Measurements from ENCODE around the gene TCF12.
A peak's percentile ranks its signal among the peaks of the same experiment; 100 is the strongest.

TCF12 gene

DNA sequence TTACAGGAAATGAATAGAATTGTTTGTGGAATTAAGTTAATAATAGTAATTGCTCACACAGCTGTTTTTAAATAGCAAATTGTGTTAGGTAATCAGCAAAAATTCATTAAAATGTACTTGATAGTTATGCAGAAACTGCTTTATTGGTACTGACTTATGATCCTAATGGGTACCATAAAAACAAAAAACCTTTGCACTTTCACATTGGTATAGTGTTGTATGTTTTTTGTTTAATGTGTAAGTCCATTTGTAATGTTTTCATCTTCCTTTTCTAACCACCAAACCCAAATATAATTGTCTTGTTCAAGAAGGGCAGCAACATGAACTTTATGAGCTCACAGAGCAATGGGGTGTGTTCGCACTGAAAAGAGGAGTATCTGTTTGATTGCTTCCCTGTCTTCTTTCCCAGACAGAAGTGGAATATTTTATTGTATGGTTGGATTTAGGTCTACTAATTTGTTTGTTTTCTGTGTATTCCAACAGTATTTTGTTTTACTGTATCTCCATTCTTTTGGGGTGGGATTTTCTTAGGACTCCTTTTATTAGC, 135.8 kb downstream of the TCF12 start:
- H3K36me3 ChIP-seq (ENCODE audit: control insufficient read depth, insufficient read depth, low read length, severe bottlenecking) = no peaks in the 10 kb centered on the region
- H3K4me3 ChIP-seq (ENCODE audit: low read length) = no peak overlapping the region
- peaks cover 29% of the 10 kb centered on the region for H3K4me1 ChIP-seq (ENCODE audit: control insufficient read depth, insufficient read depth, low read length)
- no peaks in the 10 kb centered on the region for H3K27me3 ChIP-seq (replicated peaks; ENCODE audit: control insufficient read depth, insufficient read depth, low read length)
- H3K9me3 ChIP-seq (ENCODE audit: control insufficient read depth, low read length) = no peaks in the 10 kb centered on the region
- no peak overlapping the region for H3K9ac ChIP-seq (ENCODE audit: low read length)
- DNase-seq (ENCODE audit: low read depth) = no peak

DNA sequence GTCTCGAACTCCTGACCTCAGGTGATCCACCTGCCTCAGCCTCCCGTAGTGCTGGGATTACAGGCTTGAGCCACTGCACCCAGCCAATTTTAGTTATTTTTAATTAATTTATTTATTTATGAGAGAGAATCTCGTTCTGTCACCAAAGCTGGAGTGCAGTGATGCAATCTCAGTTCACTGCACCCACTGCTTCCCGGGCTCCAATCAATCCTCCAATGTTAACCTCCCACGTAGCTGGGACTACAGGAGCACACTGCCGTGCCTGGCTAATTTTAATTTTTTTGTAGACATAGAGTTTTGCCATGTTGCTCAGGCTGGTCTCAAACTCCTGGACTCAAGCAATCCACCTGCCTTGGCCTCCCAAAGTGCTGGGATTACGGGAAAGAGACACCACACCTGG, 137.9 kb downstream of the TCF12 start:
- Histone ChIP-seq H3K36me3 (ENCODE audit: control insufficient read depth, insufficient read depth, low read length, severe bottlenecking) (no peaks in the 10 kb centered on the region), H3K9ac (ENCODE audit: low read length) (no peak overlapping the region), H3K4me3 (ENCODE audit: low read length) (no peak overlapping the region), H3K27me3 (replicated peaks; ENCODE audit: control insufficient read depth, insufficient read depth, low read length) (no peaks in the 10 kb centered on the region), H3K4me1 (ENCODE audit: control insufficient read depth, insufficient read depth, low read length) (peaks cover 36% of the 10 kb centered on the region), H3K9me3 (ENCODE audit: control insufficient read depth, low read length) (no peaks in the 10 kb centered on the region)
- no peak for DNase-seq (ENCODE audit: low read depth)

DNA sequence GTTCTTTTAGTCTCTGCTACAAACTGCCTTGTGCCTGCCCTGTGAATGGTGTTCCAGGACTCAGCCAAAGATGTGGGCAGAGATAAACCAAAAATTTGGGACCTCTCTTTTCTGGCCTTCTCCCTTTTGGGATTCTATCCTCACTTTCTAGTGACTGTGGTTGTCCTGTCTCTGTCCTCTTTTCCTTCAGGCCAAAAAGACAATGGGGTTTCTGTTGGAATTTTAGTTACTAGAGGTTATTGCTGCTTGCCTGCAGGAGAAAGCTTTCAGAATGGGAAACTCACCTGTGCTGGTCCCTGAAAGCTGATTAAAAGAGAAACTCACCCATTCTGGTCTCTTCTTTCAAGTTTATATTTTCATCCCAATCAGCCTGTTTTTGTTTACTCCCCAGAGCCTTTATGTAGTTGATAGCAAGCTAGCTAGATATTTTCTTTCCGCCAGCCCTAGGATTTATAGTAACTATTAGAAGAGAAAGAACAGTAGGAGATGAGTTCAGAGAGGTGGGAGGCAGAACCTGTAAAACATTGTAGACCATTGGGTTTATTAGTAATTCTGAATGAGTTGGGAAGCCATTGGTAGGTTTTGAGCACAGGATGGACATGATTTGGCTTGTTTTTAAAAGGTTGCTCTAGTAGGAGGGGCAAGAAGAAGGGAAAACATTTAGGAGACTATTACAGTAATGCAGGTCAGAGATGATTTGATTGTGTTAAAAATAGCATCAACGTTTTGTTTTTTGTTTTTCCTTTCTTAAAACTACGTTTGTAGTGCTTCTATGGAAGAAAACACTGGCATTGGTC, 138.9 kb downstream of the TCF12 start:
- no peaks in the 10 kb centered on the region for H3K9me3 ChIP-seq (ENCODE audit: control insufficient read depth, low read length)
- no peaks in the 10 kb centered on the region for H3K27me3 ChIP-seq (replicated peaks; ENCODE audit: control insufficient read depth, insufficient read depth, low read length)
- H3K4me3 ChIP-seq (ENCODE audit: low read length) = no peak overlapping the region
- DNase-seq (ENCODE audit: low read depth) = no peak
- H3K4me1 ChIP-seq (ENCODE audit: control insufficient read depth, insufficient read depth, low read length) = peaks cover 43% of the 10 kb centered on the region
- no peak overlapping the region for H3K9ac ChIP-seq (ENCODE audit: low read length)
- no peaks in the 10 kb centered on the region for H3K36me3 ChIP-seq (ENCODE audit: control insufficient read depth, insufficient read depth, low read length, severe bottlenecking)

DNA sequence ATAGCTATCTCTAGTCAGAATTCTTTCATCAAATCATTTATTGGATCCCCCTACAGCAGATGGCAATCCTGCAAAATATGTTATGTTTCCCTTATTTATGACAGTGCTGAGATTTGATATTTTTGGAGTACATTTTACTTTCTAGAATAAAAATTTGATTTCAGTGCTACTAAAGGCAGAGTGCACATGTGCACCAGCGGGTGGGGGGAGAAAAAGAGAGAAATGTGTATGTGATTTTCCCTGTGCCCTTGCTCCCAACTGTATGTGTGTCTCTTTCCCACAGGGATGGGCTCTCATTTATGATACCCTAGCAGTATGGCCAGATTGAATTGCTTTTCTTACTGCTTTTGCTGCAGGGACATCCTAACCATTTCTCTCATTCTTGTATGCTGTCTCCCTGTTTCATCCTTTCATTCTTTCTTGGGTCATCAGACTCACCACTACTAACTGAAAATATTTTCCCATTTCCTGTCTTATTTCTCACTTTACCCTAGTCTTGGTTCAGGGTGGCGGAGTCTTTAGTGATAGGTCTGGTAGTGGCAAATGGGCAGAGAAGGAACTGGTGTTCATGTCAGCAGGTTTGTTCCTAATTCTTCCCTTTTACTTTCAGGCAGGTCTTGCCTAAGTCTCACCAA, 140.7 kb downstream of the TCF12 start:
- no peak for DNase-seq (ENCODE audit: low read depth)
- H3K27me3 ChIP-seq (replicated peaks; ENCODE audit: control insufficient read depth, insufficient read depth, low read length) = no peaks in the 10 kb centered on the region
- peaks cover 42% of the 10 kb centered on the region for H3K4me1 ChIP-seq (ENCODE audit: control insufficient read depth, insufficient read depth, low read length)
- no peak overlapping the region for H3K4me3 ChIP-seq (ENCODE audit: low read length)
- H3K9ac ChIP-seq (ENCODE audit: low read length) = no peak overlapping the region
- H3K9me3 ChIP-seq (ENCODE audit: control insufficient read depth, low read length) = no peaks in the 10 kb centered on the region
- no peaks in the 10 kb centered on the region for H3K36me3 ChIP-seq (ENCODE audit: control insufficient read depth, insufficient read depth, low read length, severe bottlenecking)

DNA sequence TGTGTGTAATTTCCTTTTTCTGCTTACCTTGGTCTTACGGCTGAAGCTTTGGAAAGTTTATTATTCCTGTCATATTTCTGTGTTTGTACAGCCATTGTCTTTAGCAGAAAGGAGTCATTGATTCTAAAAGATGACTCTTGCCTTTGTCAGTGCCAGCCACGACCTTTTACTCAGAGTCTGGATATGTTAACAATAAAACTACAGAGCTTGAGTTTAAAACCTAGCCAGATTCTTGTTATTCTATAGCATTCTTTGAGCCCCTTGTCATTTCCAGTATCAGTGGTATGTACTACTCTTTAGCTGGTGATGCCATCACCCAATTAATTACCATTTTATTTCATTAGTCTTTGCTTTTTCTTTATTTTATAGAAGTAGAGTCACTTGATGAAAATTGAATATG, 142.4 kb downstream of the TCF12 start:
- H3K36me3 ChIP-seq (ENCODE audit: control insufficient read depth, insufficient read depth, low read length, severe bottlenecking) = no peaks in the 10 kb centered on the region
- DNase-seq (ENCODE audit: low read depth) = peak; percentile 65

DNA sequence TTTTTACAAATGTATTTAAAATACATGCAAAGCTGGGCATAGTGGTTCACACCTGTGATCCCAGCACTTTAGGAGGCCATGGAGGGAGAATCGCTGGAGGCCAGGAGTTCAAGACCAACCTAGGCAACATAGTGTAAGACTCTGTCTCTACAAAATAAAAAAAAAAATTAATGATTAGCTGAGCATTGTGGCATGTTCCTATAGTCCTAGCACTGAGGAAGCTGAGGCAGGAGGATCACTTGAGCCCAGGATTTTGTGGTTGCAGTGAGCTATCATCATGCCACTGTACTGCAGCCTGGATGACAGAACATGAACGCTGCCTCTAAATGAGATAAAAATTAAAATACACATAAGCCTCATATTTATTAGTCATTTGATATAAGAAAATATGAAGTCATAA, 142.8 kb downstream of the TCF12 start:
- Histone ChIP-seq H3K4me3 (ENCODE audit: low read length) (no peak overlapping the region), H3K9me3 (ENCODE audit: control insufficient read depth, low read length) (no peaks in the 10 kb centered on the region), H3K27me3 (replicated peaks; ENCODE audit: control insufficient read depth, insufficient read depth, low read length) (no peaks in the 10 kb centered on the region), H3K4me1 (ENCODE audit: control insufficient read depth, insufficient read depth, low read length) (peaks cover 38% of the 10 kb centered on the region), H3K9ac (ENCODE audit: low read length) (no peak overlapping the region), H3K36me3 (ENCODE audit: control insufficient read depth, insufficient read depth, low read length, severe bottlenecking) (no peaks in the 10 kb centered on the region)
- no peak for DNase-seq (ENCODE audit: low read depth)

More for the DNA sequence above, 142.4 kb downstream of the TCF12 start:
- peaks cover 38% of the 10 kb centered on the region for H3K4me1 ChIP-seq (ENCODE audit: control insufficient read depth, insufficient read depth, low read length)
- no peaks in the 10 kb centered on the region for H3K27me3 ChIP-seq (replicated peaks; ENCODE audit: control insufficient read depth, insufficient read depth, low read length)
- no peaks in the 10 kb centered on the region for H3K9me3 ChIP-seq (ENCODE audit: control insufficient read depth, low read length)
- H3K9ac ChIP-seq (ENCODE audit: low read length) = no peak overlapping the region
- H3K4me3 ChIP-seq (ENCODE audit: low read length) = peak overlapping the region; percentile 12

DNA sequence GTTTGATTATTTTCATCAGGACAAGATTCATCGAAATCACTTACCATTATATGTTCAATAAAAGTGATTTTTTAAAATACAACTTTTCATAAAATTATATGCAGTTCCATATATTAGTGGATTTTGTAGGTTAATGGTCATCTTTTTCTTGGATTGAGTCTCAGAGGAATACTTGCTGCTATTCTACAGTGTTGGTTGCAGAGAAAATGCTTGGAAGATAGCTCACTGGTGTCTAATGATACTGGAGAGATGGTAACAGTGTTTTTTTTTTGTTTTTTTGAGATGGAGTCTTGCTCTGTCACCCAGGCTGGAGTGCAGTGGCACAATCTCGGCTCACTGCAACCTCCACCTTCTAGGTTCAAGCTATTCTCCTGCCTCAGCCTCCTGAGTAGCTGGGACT, 143.3 kb downstream of the TCF12 start:
- H3K9me3 ChIP-seq (ENCODE audit: control insufficient read depth, low read length) = no peaks in the 10 kb centered on the region

DNA sequence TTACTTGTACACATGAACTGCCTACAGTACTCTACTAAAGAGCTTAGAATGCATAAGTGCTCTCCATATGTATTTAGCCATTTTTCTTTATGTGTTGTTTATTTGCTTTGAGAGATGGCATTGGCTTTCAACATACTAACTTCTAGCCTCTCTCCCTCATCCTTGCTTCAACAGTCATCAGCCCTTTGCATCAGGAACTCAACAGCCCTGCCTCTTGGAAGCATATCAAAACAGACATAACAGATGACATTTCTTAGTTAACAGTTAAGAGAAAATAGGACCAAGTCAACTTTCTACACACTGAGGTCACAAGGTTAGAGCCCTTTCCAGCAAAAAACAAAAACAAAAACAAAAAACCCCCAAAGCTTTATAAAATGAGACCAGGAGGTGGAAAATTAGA, 145.6 kb downstream of the TCF12 start:
- Histone ChIP-seq H3K9ac (ENCODE audit: low read length) (no peak overlapping the region), H3K4me1 (ENCODE audit: control insufficient read depth, insufficient read depth, low read length) (peaks cover 34% of the 10 kb centered on the region), H3K9me3 (ENCODE audit: control insufficient read depth, low read length) (no peaks in the 10 kb centered on the region), H3K27me3 (replicated peaks; ENCODE audit: control insufficient read depth, insufficient read depth, low read length) (no peaks in the 10 kb centered on the region), H3K36me3 (ENCODE audit: control insufficient read depth, insufficient read depth, low read length, severe bottlenecking) (no peaks in the 10 kb centered on the region), H3K4me3 (ENCODE audit: low read length) (no peak overlapping the region)
- peak; percentile 25 for DNase-seq (ENCODE audit: low read depth)

More for the DNA sequence above, 143.3 kb downstream of the TCF12 start:
- Histone ChIP-seq H3K9ac (ENCODE audit: low read length) (no peak overlapping the region), H3K36me3 (ENCODE audit: control insufficient read depth, insufficient read depth, low read length, severe bottlenecking) (no peaks in the 10 kb centered on the region), H3K4me3 (ENCODE audit: low read length) (no peak overlapping the region), H3K4me1 (ENCODE audit: control insufficient read depth, insufficient read depth, low read length) (peaks cover 38% of the 10 kb centered on the region), H3K27me3 (replicated peaks; ENCODE audit: control insufficient read depth, insufficient read depth, low read length) (no peaks in the 10 kb centered on the region)
- DNase-seq (ENCODE audit: low read depth) = no peak

DNA sequence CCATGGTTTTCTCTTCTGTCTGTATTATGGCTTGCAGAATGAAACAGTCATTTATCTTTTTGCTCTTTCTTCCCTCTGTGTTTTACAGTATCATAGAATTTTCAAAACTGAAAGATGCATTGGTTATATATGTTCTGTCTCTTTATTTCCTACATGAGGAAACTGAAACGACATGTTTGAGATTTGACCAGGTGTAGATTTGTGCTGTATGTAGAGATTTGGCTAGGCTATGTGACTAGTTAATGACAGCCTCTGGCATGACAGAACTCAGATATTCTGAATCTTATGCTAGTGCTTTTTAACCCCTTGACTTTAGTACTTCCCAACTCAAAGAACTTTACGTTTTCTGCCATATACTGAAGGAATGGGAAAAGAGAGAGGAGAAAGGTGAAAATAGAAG, 151.0 kb downstream of the TCF12 start:
- no peak for DNase-seq (ENCODE audit: low read depth)
- Histone ChIP-seq H3K36me3 (ENCODE audit: control insufficient read depth, insufficient read depth, low read length, severe bottlenecking) (no peaks in the 10 kb centered on the region), H3K27me3 (replicated peaks; ENCODE audit: control insufficient read depth, insufficient read depth, low read length) (no peaks in the 10 kb centered on the region), H3K9ac (ENCODE audit: low read length) (no peak overlapping the region), H3K4me3 (ENCODE audit: low read length) (no peak overlapping the region), H3K9me3 (ENCODE audit: control insufficient read depth, low read length) (no peaks in the 10 kb centered on the region), H3K4me1 (ENCODE audit: control insufficient read depth, insufficient read depth, low read length) (peaks cover 13% of the 10 kb centered on the region)

DNA sequence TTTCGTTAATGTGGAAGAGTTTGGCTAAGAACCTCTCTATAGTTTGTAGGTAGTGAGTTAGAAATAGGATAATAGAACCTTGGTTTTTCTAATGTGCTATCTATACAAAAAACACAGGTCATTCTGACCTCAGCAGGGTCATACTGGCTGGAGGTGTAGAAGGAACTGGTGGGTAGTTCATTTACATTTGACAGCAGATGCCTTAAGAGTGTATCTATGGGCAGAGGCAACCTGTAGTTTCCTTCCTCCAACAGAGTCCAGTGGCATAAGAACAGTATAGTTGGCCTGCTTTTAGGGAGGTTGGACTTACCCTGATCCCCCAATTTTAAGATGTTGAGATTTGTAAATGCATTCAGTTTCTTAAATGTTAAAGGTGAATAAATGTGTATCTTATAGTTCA, 152.2 kb downstream of the TCF12 start:
- DNase-seq (ENCODE audit: low read depth) = no peak
- Histone ChIP-seq H3K27me3 (replicated peaks; ENCODE audit: control insufficient read depth, insufficient read depth, low read length) (no peaks in the 10 kb centered on the region), H3K4me1 (ENCODE audit: control insufficient read depth, insufficient read depth, low read length) (peaks cover 13% of the 10 kb centered on the region), H3K9ac (ENCODE audit: low read length) (no peak overlapping the region), H3K9me3 (ENCODE audit: control insufficient read depth, low read length) (no peaks in the 10 kb centered on the region), H3K36me3 (ENCODE audit: control insufficient read depth, insufficient read depth, low read length, severe bottlenecking) (no peaks in the 10 kb centered on the region), H3K4me3 (ENCODE audit: low read length) (no peak overlapping the region)

DNA sequence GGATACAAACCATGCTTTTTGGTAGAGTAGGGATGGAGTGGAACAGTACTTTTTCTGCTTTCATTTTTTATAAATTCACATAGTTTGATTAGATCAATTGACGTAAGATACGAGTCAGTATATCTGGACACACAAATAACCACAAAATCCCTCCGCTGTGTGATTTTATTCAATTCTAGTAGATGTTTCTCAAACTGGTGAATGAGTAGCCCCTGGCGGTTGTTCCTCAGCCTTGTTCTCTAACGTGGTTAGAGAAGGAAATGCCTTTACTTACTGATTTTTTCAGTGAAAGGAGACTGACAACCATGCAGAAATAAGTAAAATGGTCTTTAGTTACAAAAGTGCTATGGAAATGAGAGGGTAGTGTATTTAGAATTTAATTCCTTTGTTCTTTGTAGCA, 161.0 kb downstream of the TCF12 start:
- DNase-seq (ENCODE audit: low read depth) = no peak
- no peak overlapping the region for H3K9ac ChIP-seq (ENCODE audit: low read length)
- H3K4me3 ChIP-seq (ENCODE audit: low read length) = no peak overlapping the region
- H3K9me3 ChIP-seq (ENCODE audit: control insufficient read depth, low read length) = no peaks in the 10 kb centered on the region
- H3K27me3 ChIP-seq (replicated peaks; ENCODE audit: control insufficient read depth, insufficient read depth, low read length) = no peaks in the 10 kb centered on the region
- H3K4me1 ChIP-seq (ENCODE audit: control insufficient read depth, insufficient read depth, low read length) = peaks cover 3% of the 10 kb centered on the region
- no peaks in the 10 kb centered on the region for H3K36me3 ChIP-seq (ENCODE audit: control insufficient read depth, insufficient read depth, low read length, severe bottlenecking)
